Erythroblast (primary cell): ENCODE measurements around the gene PIGP.

ENCODE experiments used
- GATA1 ChIP-seq: IDR thresholded peaks from 2 replicates; pipeline ENCODE4 v1.6.1; 2011; ENCODE audit warnings: low read depth, mild to moderate bottlenecking, control low read depth, low read length, moderate library complexity
- POLR2A ChIP-seq: IDR thresholded peaks from 2 replicates; pipeline ENCODE4 v1.6.1; 2011; ENCODE audit warnings: mild to moderate bottlenecking, low read length

DNA sequence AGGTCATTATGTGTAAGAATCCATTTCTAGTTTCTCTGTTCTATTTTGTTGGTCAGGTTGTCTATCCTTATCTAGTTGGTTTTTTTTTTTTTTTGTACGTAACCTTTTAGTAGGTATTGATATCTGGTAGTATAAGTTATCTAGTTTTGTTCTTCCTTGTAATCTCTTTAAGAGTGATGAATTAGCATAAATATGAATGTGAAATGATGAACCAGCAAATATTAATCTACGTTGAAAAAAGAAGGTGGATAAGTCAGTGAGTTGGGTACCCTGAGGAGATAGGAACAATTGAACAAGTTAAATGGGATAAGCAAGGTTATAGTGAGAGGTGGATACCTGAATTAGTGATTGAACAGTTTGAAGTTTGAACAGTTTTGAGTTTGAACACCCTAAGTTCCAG lies 34.1 kb upstream of the PIGP start:
- TF ChIP-seq POLR2A (no peak), GATA1 (no peak)
